HG02884 (cell line): ENCODE measurements around the gene APOM.

Source experiments
- ATAC-seq: cut with Tn5 transposase; IDR thresholded peaks from one replicate; pipeline ENCODE4 v1.9.1; 2021; ENCODE audit warnings: mild to moderate bottlenecking, moderate library complexity; ENCODE audit not compliant: unreplicated experiment

The APOM gene

GRCh38 chr6:31630177-31630934 lies 25.3 kb upstream of the APOM start:
- no peak for ATAC-seq

GRCh38 chr6:31631209-31631608 lies 24.5 kb upstream of the APOM start:
- no peak for ATAC-seq

GRCh38 chr6:31631681-31632278 lies 23.9 kb upstream of the APOM start:
- no peak for ATAC-seq

DNA sequence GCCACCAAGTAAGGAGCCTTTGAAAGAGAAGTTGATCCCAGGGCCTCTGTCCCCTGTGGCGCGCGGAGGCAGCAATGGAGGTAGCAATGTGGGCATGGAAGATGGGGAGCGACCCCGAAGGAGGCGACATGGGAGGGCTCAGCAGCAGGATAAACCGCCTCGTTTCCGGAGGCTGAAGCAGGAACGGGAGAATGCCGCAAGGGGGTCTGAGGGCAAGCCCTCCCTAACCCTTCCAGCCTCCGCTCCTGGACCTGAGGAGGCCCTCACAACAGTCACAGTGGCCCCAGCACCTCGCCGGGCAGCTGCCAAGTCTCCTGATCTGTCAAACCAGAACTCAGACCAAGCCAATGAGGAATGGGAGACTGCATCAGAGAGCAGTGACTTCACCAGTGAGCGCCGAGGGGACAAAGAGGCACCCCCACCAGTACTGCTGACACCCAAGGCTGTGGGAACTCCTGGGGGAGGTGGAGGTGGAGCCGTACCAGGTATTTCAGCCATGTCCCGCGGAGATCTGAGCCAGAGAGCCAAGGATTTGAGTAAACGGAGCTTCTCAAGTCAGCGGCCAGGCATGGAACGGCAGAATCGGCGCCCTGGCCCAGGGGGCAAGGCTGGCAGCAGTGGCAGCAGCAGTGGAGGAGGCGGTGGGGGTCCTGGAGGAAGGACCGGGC lies 23.3 kb upstream of the APOM start:
- no peak for ATAC-seq

DNA sequence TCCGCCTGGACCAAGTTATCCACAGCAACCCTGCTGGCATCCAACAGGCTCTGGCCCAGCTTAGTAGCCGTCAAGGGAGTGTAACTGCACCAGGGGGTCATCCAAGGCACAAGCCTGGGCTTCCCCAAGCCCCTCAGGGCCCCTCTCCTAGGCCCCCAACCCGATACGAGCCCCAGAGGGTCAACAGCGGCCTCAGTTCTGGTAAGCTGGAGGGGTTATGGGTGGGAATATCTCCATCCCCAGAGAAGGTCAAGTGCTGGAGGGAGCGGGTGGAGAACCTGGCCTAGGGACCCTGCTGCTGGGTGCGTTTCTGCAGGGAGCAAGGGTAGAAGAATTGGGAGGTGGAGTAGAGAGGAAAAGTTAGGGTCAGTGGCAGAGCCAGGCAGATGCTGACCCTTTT lies 22.2 kb upstream of the APOM start:
- ATAC-seq: no peak

DNA sequence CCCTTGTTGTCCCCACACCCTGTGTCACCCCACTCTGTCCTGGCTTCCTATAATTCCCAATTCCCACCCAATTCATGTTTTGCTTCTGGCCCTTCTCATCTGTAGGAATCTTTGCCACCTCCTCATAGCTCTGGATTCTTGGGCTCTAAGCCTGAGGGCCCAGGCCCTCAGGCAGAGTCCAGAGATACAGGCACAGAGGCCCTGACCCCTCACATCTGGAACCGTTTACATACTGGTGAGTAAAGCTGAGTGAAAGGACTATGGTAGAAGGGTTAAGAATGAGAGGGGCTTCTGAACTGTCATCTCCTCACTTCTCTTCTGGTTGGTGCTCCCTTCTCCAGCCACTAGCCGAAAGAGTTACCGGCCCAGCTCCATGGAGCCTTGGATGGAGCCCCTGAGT lies 21.6 kb upstream of the APOM start:
- ATAC-seq: no peak

DNA sequence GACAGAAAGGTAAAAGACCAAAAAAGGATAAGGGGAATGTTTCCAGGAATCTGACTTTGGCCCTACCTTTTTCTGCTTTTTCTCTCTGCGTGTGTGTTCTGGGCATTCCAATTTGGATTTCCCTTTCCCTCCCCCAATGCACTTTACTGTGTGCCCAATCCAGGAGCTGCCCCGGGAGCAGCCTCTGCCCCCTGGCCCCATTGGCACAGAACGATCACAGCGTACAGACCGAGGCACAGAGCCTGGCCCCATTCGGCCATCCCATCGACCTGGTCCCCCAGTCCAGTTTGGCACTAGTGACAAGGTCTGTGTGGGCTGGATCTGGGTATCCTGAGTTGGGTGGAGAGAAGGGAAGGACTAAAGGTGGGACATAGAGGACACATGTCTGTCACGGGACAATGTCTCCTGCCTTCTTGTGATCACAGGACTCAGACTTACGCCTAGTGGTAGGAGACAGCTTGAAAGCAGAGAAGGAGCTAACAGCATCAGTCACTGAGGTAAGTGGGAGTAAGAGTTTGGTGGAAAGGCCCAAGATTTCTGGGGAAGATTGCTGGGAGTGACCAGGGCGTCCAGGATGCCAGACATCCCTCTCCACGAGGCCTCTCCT lies 20.6 kb upstream of the APOM start:
- no peak for ATAC-seq

GRCh38 chr6:31636698-31637596 lies 18.7 kb upstream of the APOM start:
- ATAC-seq: no peak

GRCh38 chr6:31639043-31639442 lies 16.7 kb upstream of the APOM start:
- no peak for ATAC-seq

DNA sequence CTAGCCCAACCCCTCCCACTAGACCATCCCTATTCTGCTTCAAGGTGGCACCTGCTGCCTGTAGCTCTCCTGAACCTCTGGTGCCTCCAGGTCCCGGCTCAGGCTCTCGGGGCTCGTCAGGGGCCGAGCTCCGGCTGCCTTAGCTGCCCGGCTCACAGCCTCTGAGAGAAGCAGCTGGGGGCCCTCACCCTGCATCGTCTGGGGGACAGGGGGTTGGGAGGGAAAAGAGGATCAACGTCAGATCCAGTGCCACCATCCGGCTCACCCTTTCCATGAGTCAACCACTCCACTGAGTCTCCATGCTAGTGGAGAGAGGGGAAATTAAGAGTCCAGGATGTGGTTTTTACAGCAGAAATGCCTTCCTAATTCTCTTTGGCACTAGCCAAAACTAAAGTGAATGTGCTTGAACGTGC lies 16.2 kb upstream of the APOM start:
- ATAC-seq: no peak

- no peak for ATAC-seq
Observed at GRCh38 chr6:31640612-31641011, 15.1 kb upstream of the APOM start.

DNA sequence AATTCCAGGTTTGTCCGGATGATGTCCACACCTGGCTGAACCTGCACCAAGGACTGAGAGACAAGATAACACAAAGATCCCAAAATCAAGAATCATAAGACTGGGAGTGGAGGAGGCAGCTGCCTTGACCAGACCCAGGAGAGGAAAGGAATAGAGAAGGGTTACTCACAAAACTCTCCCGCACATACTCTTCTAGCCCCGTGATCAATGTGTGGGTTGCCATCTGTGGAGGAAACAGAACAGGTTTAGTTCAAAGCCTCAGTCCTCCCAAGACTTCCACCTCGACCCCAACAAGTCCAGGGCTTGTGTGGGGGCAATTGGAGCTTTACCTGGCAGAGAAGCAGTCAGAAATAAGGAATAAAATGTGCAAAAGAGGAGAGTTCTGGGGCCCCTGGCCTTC lies 14.3 kb upstream of the APOM start:
- no peak for ATAC-seq

DNA sequence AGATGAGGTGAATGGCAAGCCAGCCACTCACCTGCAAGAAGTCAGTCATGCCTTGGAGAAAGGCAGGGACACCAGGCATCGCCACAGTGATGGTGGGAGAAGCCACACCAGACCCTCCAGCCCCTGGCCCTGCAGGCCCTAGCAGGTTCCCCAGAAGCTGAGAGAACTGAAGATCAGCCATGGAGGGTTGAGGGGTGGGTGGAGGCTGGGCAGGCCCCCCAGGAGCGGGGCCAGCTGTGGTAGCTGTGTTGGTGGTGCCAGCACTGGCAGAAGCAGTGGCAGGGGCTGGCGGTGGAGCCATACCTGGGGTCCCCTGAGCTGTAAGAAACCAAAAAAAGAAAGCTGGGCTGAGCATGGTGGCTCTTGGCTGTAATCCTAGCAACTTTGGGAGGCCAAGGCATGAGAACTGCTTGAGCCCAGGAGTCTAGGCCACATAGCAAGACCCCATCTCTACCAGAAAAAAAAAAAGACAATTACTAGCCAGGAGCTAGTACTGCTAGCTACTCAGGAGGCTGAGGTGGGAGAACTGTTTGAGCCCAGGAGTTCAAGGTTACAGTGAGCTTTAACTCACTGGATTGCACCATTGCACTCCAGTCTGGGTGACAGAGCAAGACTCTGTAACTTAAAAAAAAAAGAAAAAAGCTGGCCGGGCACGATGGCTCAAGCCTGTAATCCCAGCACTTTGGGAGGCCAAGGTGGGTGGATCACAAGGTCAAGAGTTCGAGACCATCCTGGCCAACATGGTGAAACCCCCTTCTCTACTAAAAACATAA lies 12.7 kb upstream of the APOM start:
- no peak for ATAC-seq

GRCh38 chr6:31643818-31644454 lies 11.8 kb upstream of the APOM start:
- no peak for ATAC-seq

DNA sequence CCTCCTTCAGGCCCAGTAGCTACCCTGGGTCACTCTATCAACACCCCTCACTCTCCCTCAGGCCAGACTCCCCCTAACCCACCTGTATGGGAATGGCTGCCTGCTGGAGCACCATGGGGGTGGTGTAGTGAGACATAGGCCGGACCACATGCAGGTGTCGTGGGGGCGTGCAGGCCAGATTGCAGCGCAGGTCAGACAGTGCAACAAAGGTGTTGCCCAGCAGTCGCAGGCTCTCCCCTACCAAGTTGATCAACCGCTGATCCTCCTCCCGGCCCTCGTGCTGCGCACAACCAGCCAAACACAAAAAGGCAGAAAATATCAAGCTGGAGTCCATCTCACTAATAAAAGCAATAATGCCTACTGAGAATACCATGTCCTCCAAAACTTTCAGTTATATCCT lies 10.4 kb upstream of the APOM start:
- ATAC-seq: no peak

GRCh38 chr6:31651602-31652191 lies 4.0 kb upstream of the APOM start:
- peak; percentile 24 for ATAC-seq

- peak; percentile 51 for ATAC-seq
Observed at GRCh38 chr6:31652925-31653724, 2.6 kb upstream of the APOM start.

GRCh38 chr6:31654574-31655348 lies 933 bp upstream of the APOM start:
- no peak for ATAC-seq
